Stimulated activated naive CD8-positive, alpha-beta T cell treated with anti-CD3 and anti-CD28 coated beads, Interleukin-15, Interleukin-2, amounts not matched to agents 100 ng/mL and 50 ng/mL, for 24 hours (primary cell): ENCODE results near the gene GATA3.

Experiments
- H3K27ac Mint-ChIP-seq: one replicate; pipeline ENCODE4 v1.8.0; 2021; ENCODE audit warnings: mild to moderate bottlenecking, mixed read lengths
- H3K27me3 Mint-ChIP-seq: one replicate; pipeline ENCODE4 v1.8.0; 2021; ENCODE audit warnings: mixed read lengths
- H3K36me3 Mint-ChIP-seq: one replicate; pipeline ENCODE4 v1.8.0; 2021; ENCODE audit warnings: low read depth, mixed read lengths
- H3K4me1 Mint-ChIP-seq: one replicate; pipeline ENCODE4 v1.8.0; 2021; ENCODE audit warnings: low read depth, mixed read lengths
- H3K4me3 Mint-ChIP-seq: one replicate; pipeline ENCODE4 v1.8.0; 2021; ENCODE audit warnings: mild to moderate bottlenecking, mixed read lengths
- H3K9me3 Mint-ChIP-seq: one replicate; pipeline ENCODE4 v1.8.0; 2021; ENCODE audit warnings: mixed read lengths

GATA3 gene

GRCh38 chr10:8053446-8054243 is 843 bp upstream of the GATA3 start:
- peak overlapping the region; percentile 96 for H3K4me3 Mint-ChIP-seq
- H3K4me1 Mint-ChIP-seq, result peaks cover 50% of the 10 kb centered on the region
- peaks cover 23% of the 10 kb centered on the region for H3K27me3 Mint-ChIP-seq
- H3K36me3 Mint-ChIP-seq, result peaks cover 20% of the 10 kb centered on the region
- H3K9me3 Mint-ChIP-seq, result no peaks in the 10 kb centered on the region
- peak overlapping the region; percentile 97 for H3K27ac Mint-ChIP-seq

GRCh38 chr10:8054244-8054493 is 319 bp upstream of the GATA3 start:
- no peaks in the 10 kb centered on the region for H3K9me3 Mint-ChIP-seq
- peak overlapping the region; percentile 96 for H3K4me3 Mint-ChIP-seq
- peaks cover 50% of the 10 kb centered on the region for H3K4me1 Mint-ChIP-seq

GRCh38 chr10:8055420-8056349 is 1.2 kb downstream of the GATA3 start:
- H3K4me1 Mint-ChIP-seq, result peaks cover 64% of the 10 kb centered on the region
- H3K9me3 Mint-ChIP-seq, result no peaks in the 10 kb centered on the region

More at GRCh38 chr10:8054244-8054493, 319 bp upstream of the GATA3 start:
- peak overlapping the region; percentile 97 for H3K27ac Mint-ChIP-seq
- H3K36me3 Mint-ChIP-seq, result peaks cover 26% of the 10 kb centered on the region
- H3K27me3 Mint-ChIP-seq, result peaks cover 18% of the 10 kb centered on the region

GRCh38 chr10:8056378-8056777 is 1.9 kb downstream of the GATA3 start:
- Mint-ChIP-seq H3K36me3 (peaks cover 48% of the 10 kb centered on the region), H3K27ac (peak overlapping the region; percentile 96), H3K27me3 (peaks cover 13% of the 10 kb centered on the region)

More at GRCh38 chr10:8055420-8056349, 1.2 kb downstream of the GATA3 start:
- Mint-ChIP-seq H3K36me3 (peaks cover 41% of the 10 kb centered on the region), H3K4me3 (peak overlapping the region; percentile 94), H3K27me3 (peaks cover 14% of the 10 kb centered on the region), H3K27ac (peak overlapping the region; percentile 96)

GRCh38 chr10:8056871-8057331 is 2.4 kb downstream of the GATA3 start:
- H3K4me3 Mint-ChIP-seq, result peak overlapping the region; percentile 94
- H3K27me3 Mint-ChIP-seq, result peaks cover 13% of the 10 kb centered on the region
- peak overlapping the region; percentile 96 for H3K27ac Mint-ChIP-seq
- peaks cover 74% of the 10 kb centered on the region for H3K4me1 Mint-ChIP-seq
- H3K36me3 Mint-ChIP-seq, result peaks cover 50% of the 10 kb centered on the region
- H3K9me3 Mint-ChIP-seq, result no peaks in the 10 kb centered on the region

More at GRCh38 chr10:8056378-8056777, 1.9 kb downstream of the GATA3 start:
- H3K4me1 Mint-ChIP-seq, result peaks cover 70% of the 10 kb centered on the region
- H3K4me3 Mint-ChIP-seq, result peak overlapping the region; percentile 94
- H3K9me3 Mint-ChIP-seq, result no peaks in the 10 kb centered on the region

DNA sequence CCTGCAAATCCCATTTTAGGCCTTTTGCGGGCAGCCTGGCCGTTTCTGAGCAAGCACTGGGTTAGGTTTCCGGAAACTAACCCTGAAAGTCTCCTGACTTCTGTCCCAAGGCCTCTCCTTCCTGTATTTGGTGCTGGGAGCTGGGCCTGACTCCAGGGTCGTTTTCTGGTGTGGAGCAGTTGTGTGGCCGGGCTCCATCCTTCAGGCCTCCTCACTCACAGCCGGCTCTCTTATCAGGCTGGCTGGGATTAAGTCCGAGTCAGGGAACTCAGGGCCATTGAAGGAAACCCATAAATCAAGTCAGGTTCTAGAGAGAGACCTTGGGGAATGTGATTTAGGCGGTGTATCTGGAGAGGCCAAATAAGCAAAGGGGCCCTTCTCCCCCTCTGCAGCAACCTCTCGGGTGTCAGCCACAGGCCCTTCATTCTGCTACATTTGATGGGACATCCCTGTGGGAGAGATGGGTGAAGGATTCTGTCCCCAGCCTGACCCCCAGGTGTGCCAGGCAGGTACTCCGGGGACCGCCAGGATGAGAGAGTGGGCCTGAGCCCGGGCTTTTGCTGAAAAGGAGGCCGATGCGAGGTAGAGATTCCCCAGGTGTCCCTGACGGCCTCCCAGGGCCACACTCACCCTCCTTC is 3.3 kb downstream of the GATA3 start:
- Mint-ChIP-seq H3K4me1 (peaks cover 74% of the 10 kb centered on the region), H3K27ac (peak overlapping the region; percentile 96), H3K4me3 (peak overlapping the region; percentile 94), H3K27me3 (peaks cover 5% of the 10 kb centered on the region), H3K9me3 (no peaks in the 10 kb centered on the region), H3K36me3 (peaks cover 56% of the 10 kb centered on the region)

DNA sequence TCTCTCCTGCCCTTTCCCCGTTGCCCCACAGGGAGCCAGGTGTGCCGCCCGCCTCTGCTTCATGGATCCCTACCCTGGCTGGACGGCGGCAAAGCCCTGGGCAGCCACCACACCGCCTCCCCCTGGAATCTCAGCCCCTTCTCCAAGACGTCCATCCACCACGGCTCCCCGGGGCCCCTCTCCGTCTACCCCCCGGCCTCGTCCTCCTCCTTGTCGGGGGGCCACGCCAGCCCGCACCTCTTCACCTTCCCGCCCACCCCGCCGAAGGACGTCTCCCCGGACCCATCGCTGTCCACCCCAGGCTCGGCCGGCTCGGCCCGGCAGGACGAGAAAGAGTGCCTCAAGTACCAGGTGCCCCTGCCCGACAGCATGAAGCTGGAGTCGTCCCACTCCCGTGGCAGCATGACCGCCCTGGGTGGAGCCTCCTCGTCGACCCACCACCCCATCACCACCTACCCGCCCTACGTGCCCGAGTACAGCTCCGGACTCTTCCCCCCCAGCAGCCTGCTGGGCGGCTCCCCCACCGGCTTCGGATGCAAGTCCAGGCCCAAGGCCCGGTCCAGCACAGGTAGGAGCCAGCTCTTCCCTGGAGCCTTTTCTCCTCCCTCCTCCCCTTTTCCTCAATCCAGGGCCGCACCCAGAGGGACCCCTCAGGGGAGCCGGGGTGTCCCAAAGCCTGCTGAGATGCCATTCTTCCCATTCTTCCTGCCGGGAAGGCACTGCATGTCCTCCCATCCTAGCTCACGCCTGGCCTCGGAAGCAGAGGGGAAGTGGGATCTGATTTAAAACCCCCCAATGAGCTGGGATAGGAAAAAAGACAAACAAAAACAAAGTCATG is 4.0 kb downstream of the GATA3 start:
- Mint-ChIP-seq H3K4me1 (peaks cover 77% of the 10 kb centered on the region), H3K9me3 (no peaks in the 10 kb centered on the region), H3K27ac (no peak overlapping the region), H3K27me3 (no peaks in the 10 kb centered on the region), H3K4me3 (peak overlapping the region; percentile 94), H3K36me3 (peaks cover 63% of the 10 kb centered on the region)

DNA sequence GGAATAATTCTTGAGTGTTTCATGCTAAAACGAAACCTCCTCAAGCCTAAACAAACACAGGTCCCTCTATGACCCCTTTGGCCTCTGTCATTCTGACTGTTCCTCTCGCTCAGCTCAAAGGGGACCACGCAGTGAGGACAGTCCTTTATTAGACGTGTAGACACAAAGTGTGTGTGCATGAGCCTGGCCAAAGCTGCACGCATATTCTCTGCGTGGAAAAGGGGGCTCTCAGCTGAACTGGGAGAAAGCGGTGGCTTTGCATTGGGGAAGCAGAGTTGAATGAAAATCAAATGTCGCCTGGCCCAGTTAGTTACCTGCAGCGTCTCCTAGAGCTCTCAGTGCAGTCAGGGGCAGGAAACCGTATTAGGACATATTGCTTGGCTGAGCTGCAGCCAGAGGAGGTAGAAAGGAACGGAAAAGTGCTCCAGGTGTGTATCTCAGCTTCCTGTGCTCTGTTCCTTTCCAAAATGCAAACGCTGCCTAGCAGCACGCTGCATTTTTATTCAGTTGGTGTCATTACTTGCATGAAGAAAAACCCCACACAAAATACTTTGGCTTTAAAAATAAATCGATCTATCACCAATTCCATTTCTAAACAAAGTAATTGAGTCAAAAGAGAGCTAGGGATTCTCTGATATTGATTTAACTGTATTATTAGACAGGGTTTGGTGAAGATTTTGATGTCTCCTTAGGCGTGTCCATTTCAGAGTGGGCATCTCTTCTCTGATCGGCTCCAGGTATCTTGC is 4.9 kb downstream of the GATA3 start:
- peak overlapping the region; percentile 97 for H3K27ac Mint-ChIP-seq
- H3K36me3 Mint-ChIP-seq, result peaks cover 72% of the 10 kb centered on the region
- H3K27me3 Mint-ChIP-seq, result no peaks in the 10 kb centered on the region
- peak overlapping the region; percentile 94 for H3K4me3 Mint-ChIP-seq
- peaks cover 80% of the 10 kb centered on the region for H3K4me1 Mint-ChIP-seq
- no peaks in the 10 kb centered on the region for H3K9me3 Mint-ChIP-seq

GRCh38 chr10:8060010-8060703 is 5.7 kb downstream of the GATA3 start:
- Mint-ChIP-seq H3K4me3 (peak overlapping the region; percentile 94), H3K4me1 (peaks cover 87% of the 10 kb centered on the region), H3K27ac (peak overlapping the region; percentile 97)

GRCh38 chr10:8060704-8061121 is 6.2 kb downstream of the GATA3 start:
- Mint-ChIP-seq H3K9me3 (no peaks in the 10 kb centered on the region), H3K36me3 (peaks cover 83% of the 10 kb centered on the region), H3K4me3 (peak overlapping the region; percentile 94), H3K27ac (peak overlapping the region; percentile 97), H3K27me3 (no peaks in the 10 kb centered on the region), H3K4me1 (peaks cover 92% of the 10 kb centered on the region)

More at GRCh38 chr10:8060010-8060703, 5.7 kb downstream of the GATA3 start:
- H3K9me3 Mint-ChIP-seq, result no peaks in the 10 kb centered on the region
- H3K27me3 Mint-ChIP-seq, result no peaks in the 10 kb centered on the region
- peaks cover 78% of the 10 kb centered on the region for H3K36me3 Mint-ChIP-seq

DNA sequence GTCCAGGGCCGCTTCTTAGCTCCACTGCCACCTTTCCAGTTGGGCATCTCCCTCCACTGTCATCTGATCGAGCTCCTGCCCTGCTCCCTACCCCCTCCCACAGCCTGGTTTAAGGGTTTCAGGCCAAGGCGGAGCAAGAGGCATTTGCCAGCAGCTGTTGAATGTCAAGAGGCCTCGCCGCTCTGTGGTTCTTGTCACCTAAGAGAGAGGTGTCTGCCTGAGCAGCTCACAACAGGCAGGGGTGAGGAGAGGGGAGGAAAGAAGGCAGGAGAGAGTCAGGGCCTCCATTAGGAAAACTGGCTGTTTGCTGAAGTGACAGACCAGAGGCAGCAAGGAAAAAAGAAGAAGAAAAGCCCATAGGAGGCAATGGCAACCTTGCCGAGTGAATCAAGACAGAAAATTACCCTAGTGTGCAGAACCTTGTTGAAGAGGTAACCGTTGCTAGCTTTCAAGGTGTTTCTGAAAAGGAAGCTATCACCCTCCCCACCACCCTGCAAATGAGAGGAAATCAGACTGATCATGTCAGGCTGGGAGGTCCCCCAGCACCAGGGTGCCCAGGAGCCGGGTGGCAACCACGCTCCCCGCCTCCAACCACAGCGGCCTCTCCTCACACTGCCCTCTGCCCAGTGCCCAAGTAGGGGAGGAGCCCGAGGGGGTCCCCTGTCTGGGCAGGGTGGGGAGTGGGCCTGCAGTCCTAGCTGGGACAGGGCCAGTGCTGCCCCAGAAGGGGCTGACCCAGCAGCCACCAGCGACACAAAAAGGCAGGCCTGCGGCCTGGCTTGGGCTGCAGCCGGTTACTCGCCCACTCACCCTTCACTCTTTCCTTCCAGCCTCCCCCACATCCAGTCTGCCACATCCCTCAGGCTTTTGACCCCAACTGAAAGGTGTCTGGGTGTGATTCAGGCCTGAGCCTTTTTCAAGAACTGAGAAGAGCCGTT is 7.1 kb downstream of the GATA3 start:
- Mint-ChIP-seq H3K4me3 (peak overlapping the region; percentile 94), H3K27me3 (no peaks in the 10 kb centered on the region), H3K4me1 (peaks cover 98% of the 10 kb centered on the region), H3K27ac (peak overlapping the region; percentile 97), H3K36me3 (peaks cover 89% of the 10 kb centered on the region), H3K9me3 (no peaks in the 10 kb centered on the region)
